SU-DHL-6 (cell line): Measurements from ENCODE around the gene TTBK2.

Experiments
- EZH2phosphoT487 ChIP-seq: fragments of 200-600 bp; sonication (generic), shearing (Covaris generic); conservative IDR thresholded peaks from 2 replicates; pipeline ENCODE4 v1.6.1; 2018; ENCODE audit warnings: mild to moderate bottlenecking, antibody characterized with exemption, low read length, moderate library complexity, mixed read lengths
- TF ChIP-seq, protein P1 (sequence below): fragments of 200-600 bp; sonication (generic); IDR thresholded peaks from one replicate; pipeline ENCODE4 v1.5.1; 2017; ENCODE audit warnings: antibody characterized with exemption, mild to moderate bottlenecking, low read length, moderate library complexity; ENCODE audit not compliant: insufficient read depth, poor library complexity, severe bottlenecking

DNA sequence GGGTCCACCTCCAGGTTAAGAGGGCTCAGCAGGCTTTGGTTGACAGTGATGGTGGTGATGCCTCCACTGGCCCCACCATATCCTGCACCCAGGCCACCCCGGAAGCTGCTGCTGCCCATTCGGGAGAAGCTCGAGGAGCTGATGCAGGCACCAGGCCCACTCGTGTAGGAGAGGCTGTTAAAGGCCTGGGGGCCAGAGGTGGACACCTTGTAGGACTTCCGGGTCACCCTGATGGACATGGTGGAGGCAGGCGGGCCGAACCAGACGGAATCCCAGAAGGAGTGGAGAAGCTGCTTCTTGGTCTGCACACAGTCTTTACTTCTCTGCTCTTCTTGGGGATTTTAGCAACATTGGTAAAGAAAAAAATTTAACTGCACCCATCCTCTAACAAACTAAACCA, 118.4 kb downstream of the TTBK2 start:
- TF ChIP-seq, protein P1, sequence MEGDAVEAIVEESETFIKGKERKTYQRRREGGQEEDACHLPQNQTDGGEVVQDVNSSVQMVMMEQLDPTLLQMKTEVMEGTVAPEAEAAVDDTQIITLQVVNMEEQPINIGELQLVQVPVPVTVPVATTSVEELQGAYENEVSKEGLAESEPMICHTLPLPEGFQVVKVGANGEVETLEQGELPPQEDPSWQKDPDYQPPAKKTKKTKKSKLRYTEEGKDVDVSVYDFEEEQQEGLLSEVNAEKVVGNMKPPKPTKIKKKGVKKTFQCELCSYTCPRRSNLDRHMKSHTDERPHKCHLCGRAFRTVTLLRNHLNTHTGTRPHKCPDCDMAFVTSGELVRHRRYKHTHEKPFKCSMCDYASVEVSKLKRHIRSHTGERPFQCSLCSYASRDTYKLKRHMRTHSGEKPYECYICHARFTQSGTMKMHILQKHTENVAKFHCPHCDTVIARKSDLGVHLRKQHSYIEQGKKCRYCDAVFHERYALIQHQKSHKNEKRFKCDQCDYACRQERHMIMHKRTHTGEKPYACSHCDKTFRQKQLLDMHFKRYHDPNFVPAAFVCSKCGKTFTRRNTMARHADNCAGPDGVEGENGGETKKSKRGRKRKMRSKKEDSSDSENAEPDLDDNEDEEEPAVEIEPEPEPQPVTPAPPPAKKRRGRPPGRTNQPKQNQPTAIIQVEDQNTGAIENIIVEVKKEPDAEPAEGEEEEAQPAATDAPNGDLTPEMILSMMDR = no peak
- TF ChIP-seq EZH2phosphoT487 = no peak
